Astrocyte (in vitro differentiated cells and primary cell): ENCODE data around the gene S100A3.

Experiments
- CTCF ChIP-seq: IDR thresholded peaks from 2 replicates; pipeline ENCODE4 v1.5.1; 2011; ENCODE audit warnings: low read depth, mild to moderate bottlenecking, inconsistent platforms, low read length, moderate library complexity; ENCODE audit not compliant: insufficient read depth
- EZH2 ChIP-seq: IDR thresholded peaks from 2 replicates; pipeline ENCODE4 v1.6.1; 2012; ENCODE audit warnings: mild to moderate bottlenecking, low read length, inconsistent platforms; ENCODE audit not compliant: insufficient read depth

GRCh38 chr1:153540394-153541361 is 8.4 kb downstream of the S100A3 start, which contains the start of gene S100A5:
- TF ChIP-seq CTCF = no peak
- no peak for TF ChIP-seq EZH2
